Measurements from ENCODE around the gene FGGY.

The FGGY gene

GRCh38 chr1:59506952-59507351 lies 210.1 kb downstream of the FGGY start:
- CTCF ChIA-PET = no interaction called here
- DNase-seq (ENCODE audit: low spot score) = no peak
- no peak for TF ChIP-seq CTCF (conservative IDR thresholded peaks at IDR 0.05; ENCODE audit: low read depth)
- POLR2A ChIA-PET (ENCODE audit: low non-redundant PET) = no interaction called here
- H3K27ac ChIP-seq = no peak overlapping the region

- ChIA-PET POLR2A (ENCODE audit: low non-redundant PET) (no interaction called here), CTCF (no interaction called here)
- no peak overlapping the region for H3K27ac ChIP-seq
- DNase-seq (ENCODE audit: low spot score) = no peak
- TF ChIP-seq CTCF (conservative IDR thresholded peaks at IDR 0.05; ENCODE audit: low read depth) = no peak
Measured at GRCh38 chr1:59509341-59509875, 212.5 kb downstream of the FGGY start.

- no peak for DNase-seq (ENCODE audit: low spot score)
- TF ChIP-seq CTCF (conservative IDR thresholded peaks at IDR 0.05; ENCODE audit: low read depth) = no peak
- CTCF ChIA-PET = no interaction called here
- POLR2A ChIA-PET (ENCODE audit: low non-redundant PET) = no interaction called here
- no peak overlapping the region for H3K27ac ChIP-seq
Measured at GRCh38 chr1:59510249-59510648, 213.4 kb downstream of the FGGY start.

DNA sequence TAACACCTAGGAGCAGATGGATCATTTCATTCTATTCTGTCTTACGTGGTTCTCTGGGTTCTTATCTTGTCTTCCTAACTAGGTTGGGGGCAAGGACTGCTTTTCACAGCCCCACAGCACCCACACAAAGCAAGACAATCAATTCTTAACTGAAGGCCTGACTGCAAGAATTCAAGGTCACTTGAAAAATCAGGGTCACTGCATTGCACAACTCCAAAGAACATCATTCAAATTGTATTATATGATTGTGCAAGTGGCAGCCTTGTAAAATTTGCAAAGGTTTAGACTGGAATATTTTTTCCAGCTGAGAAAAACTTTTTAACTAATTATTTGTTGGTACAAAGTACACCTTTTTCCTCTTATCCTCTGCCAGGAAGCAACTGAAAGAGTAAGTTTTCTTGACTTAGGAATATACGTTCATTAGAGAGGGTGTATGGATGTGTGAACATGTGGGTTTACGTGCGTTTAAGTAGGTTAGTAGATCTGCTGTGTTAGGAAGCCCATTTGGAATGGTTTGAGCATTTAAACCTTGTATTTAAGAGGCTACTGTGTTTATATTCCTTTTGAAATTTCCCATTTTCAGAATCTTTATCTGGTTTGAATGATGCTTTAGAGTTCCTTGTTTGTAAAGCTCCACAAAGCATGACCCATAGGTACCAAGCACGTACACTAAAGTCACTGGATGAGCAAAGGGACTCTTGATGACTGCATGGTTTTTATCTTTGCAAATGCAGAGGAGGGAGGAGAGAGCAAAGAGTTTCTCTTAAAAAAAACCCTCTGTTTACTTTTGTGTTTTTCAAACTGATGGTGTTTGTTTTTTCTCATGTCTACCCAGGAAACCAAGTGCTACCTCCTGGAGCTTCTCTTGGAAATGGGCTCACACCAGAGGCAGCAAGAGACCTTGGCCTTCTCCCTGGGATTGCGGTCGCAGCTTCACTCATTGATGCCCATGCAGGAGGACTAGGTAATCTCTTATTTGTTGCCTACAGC lies 214.9 kb downstream of the FGGY start:
- ChIA-PET POLR2A (ENCODE audit: low non-redundant PET) (no interaction called here), CTCF (no interaction called here)
- no peak for DNase-seq (ENCODE audit: low spot score)
- TF ChIP-seq CTCF (conservative IDR thresholded peaks at IDR 0.05; ENCODE audit: low read depth) = no peak
- H3K27ac ChIP-seq = no peak overlapping the region

- no peak overlapping the region for H3K27ac ChIP-seq
- POLR2A ChIA-PET (ENCODE audit: low non-redundant PET) = no interaction called here
- CTCF ChIA-PET = interaction anchor here (0.7 kb wide), 1 partner anchor 205 kb away, joined by 3 read pairs; no protein-coding TSS in a partner anchor
- no peak for TF ChIP-seq CTCF (conservative IDR thresholded peaks at IDR 0.05; ENCODE audit: low read depth)
- no peak for DNase-seq (ENCODE audit: low spot score)
Measured at GRCh38 chr1:59512702-59513101, 215.8 kb downstream of the FGGY start.

- POLR2A ChIA-PET (ENCODE audit: low non-redundant PET) = no interaction called here
- CTCF ChIA-PET = no interaction called here
- no peak for TF ChIP-seq CTCF (conservative IDR thresholded peaks at IDR 0.05; ENCODE audit: low read depth)
- no peak for DNase-seq (ENCODE audit: low spot score)
- no peak overlapping the region for H3K27ac ChIP-seq
Measured at GRCh38 chr1:59514061-59514909, 217.4 kb downstream of the FGGY start.
